A673 (cell line): ENCODE results near the gene PDGFRA. TPM values are rescaled to one million over a fixed set of nuclear protein-coding genes. Genes with fewer than 3 reads are reported as not detected.

ENCODE experiments used
- BruUV-seq: library from RNA; stranded (reverse); fragments of 400-500 nt; replicated peaks from 2 replicates; lab custom pipeline; 2021; lab: Mats Ljungman, UMichigan
- CTCF ChIA-PET: fragments of 300-600 bp; sonication (Branson Sonifier 250); formaldehyde crosslinking; loops from one replicate; lab custom pipeline; 2022; ENCODE audit warnings: antibody characterized with exemption; lab: Charles Lee
- POLR2A ChIA-PET: fragments of 300-600 bp; sonication (Branson Sonifier 250); formaldehyde crosslinking; loops from one replicate; lab custom pipeline; 2022; ENCODE audit warnings: antibody characterized with exemption; ENCODE audit not compliant: low non-redundant PET; lab: Charles Lee
- DNase-seq: peaks from one replicate; pipeline ENCODE4 v3.0.0-alpha.2; 2015; ENCODE audit warnings: low spot score
- H3K27ac ChIP-seq: fragments of 200-600 bp; sonication (generic); 2 replicates; pipeline ENCODE4 v1.5.1; 2016; ENCODE audit warnings: mixed run types, low read depth, mild to moderate bottlenecking, mixed read lengths, antibody characterized with exemption, low read length; ENCODE audit not compliant: poor library complexity, severe bottlenecking
- H3K27me3 ChIP-seq: fragments of 200-600 bp; sonication (generic); replicated peaks from 2 replicates; pipeline ENCODE4 v1.6.1; 2017; ENCODE audit warnings: mixed run types, low read depth, mild to moderate bottlenecking, mixed read lengths, antibody characterized with exemption, low read length; ENCODE audit not compliant: insufficient read depth, poor library complexity
- H3K36me3 ChIP-seq: fragments of 200-600 bp; sonication (generic); 2 replicates; pipeline ENCODE4 v1.6.1; 2016; ENCODE audit warnings: mixed run types, mild to moderate bottlenecking, mixed read lengths, antibody characterized with exemption, low read length; ENCODE audit not compliant: insufficient read depth, poor library complexity, severe bottlenecking
- H3K4me1 ChIP-seq: fragments of 200-600 bp; sonication (generic); 2 replicates; pipeline ENCODE4 v1.6.1; 2017; ENCODE audit warnings: mixed run types, mild to moderate bottlenecking, mixed read lengths, antibody characterized with exemption, low read length; ENCODE audit not compliant: insufficient read depth, poor library complexity, severe bottlenecking
- H3K4me3 ChIP-seq: fragments of 200-600 bp; sonication (generic); 2 replicates; pipeline ENCODE4 v1.5.1; 2016; ENCODE audit warnings: low read depth, mixed run types, mild to moderate bottlenecking, mixed read lengths, low read length; ENCODE audit not compliant: poor library complexity, severe bottlenecking
- H3K9me3 ChIP-seq: fragments of 200-600 bp; sonication (generic); 2 replicates; pipeline ENCODE4 v1.6.1; 2016; ENCODE audit warnings: mixed run types, low read depth, mild to moderate bottlenecking, mixed read lengths, antibody characterized with exemption, low read length; ENCODE audit not compliant: poor library complexity, severe bottlenecking
- CTCF ChIP-seq: fragments of 300-800, 200-600 bp; sonication (generic); conservative IDR thresholded peaks from 2 replicates; pipeline ENCODE4 v1.5.1; 2017; ENCODE audit warnings: low read depth, mild to moderate bottlenecking, antibody characterized with exemption, low read length, moderate library complexity, mixed read lengths
- EZH2 ChIP-seq: fragments of 200-600 bp; sonication (generic); IDR thresholded peaks from 2 replicates; pipeline ENCODE4 v1.6.1; 2017; ENCODE audit warnings: borderline replicate concordance, low read depth, mild to moderate bottlenecking, mixed read lengths, antibody characterized with exemption, low read length; ENCODE audit not compliant: poor library complexity, severe bottlenecking
- intact Hi-C: fragments of 100-400 bp; cut with micrococcal nuclease; formaldehyde crosslinking; loops from one replicate; pipeline ENCODE4 v1.10.0; 2022; ENCODE audit not compliant: unreplicated experiment
- total RNA-seq: library from RNA; stranded (reverse); gene quantifications from 2 replicates; pipeline ENCODE4 v1.2.3, GENCODE V29; 2021

Gene PDGFRA
- total RNA-seq, 1 experiment from 2014 or later: 0.24 TPM

DNA sequence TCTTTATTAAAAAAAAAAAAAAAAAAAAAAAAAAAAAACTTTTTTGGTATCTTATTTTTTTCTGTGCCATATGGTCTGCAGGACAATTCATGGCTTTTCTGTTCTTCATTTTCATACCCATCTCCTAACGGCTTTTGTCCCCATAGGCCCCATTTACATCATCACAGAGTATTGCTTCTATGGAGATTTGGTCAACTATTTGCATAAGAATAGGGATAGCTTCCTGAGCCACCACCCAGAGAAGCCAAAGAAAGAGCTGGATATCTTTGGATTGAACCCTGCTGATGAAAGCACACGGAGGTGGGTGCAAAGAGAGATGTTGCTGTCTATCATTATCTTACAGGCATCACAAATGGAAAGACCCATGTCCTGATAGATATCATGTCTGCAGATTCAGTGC, 49.1 kb downstream of the PDGFRA start:
- Histone ChIP-seq H3K4me1 (no peaks in the 10 kb centered on the region), H3K27me3 (no peaks in the 10 kb centered on the region), H3K27ac (no peak overlapping the region), H3K9me3 (no peaks in the 10 kb centered on the region), H3K4me3 (no peak overlapping the region), H3K36me3 (no peaks in the 10 kb centered on the region)
- TF ChIP-seq CTCF: no peak
- TF ChIP-seq EZH2: no peak
- no TSS peak for BruUV-seq
- no peak for DNase-seq
- ChIA-PET POLR2A (no interaction called here), CTCF (no interaction called here)
- intact Hi-C loops: no loop called here

- POLR2A ChIA-PET: no interaction called here
- Histone ChIP-seq H3K4me3 (no peak overlapping the region), H3K36me3 (no peaks in the 10 kb centered on the region), H3K9me3 (no peaks in the 10 kb centered on the region), H3K4me1 (no peaks in the 10 kb centered on the region), H3K27ac (no peak overlapping the region), H3K27me3 (no peaks in the 10 kb centered on the region)
- TF ChIP-seq CTCF (no peak), EZH2 (no peak)
- CTCF ChIA-PET: no interaction called here
- intact Hi-C loops: no loop called here
- no TSS peak for BruUV-seq
- DNase-seq: no peak
Observed at GRCh38 chr4:54281054-54281766, 52.1 kb downstream of the PDGFRA start.

DNA sequence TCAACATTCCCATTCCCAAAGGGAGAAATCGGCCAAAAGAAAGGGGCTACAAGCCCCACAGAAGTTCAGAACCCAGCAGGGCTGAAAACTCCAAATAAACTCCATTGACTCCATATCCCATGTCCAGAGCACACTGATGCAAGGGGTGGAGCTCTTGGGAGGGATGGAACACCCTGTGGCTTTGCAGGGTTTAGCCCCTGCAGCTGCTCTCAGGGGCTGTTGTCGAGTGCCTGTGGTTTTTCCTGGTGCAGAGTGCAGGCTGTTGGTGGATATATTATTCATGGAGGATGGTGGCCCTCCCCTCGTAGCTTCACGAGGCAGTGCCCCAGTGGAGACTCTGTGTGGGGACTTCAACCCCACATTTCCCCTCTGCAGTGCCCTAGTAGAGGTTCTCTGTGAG, 53.7 kb downstream of the PDGFRA start:
- BruUV-seq: no TSS peak
- H3K4me1 ChIP-seq: no peaks in the 10 kb centered on the region
- H3K4me3 ChIP-seq: no peak overlapping the region
- POLR2A ChIA-PET: no interaction called here
- CTCF ChIA-PET: no interaction called here
- no peak for TF ChIP-seq CTCF
- TF ChIP-seq EZH2: no peak
- no peaks in the 10 kb centered on the region for H3K27me3 ChIP-seq
- DNase-seq: no peak
- H3K27ac ChIP-seq: no peak overlapping the region
- H3K36me3 ChIP-seq: no peaks in the 10 kb centered on the region
- no peaks in the 10 kb centered on the region for H3K9me3 ChIP-seq
- intact Hi-C loops: no loop called here
